SIG-M5 (cell line): ENCODE measurements around the gene RGS12.
A peak's percentile ranks its signal among the peaks of the same experiment; 100 is the strongest.

Source experiments
- DNase-seq: peaks from one replicate; lab custom pipeline; 2025; lab: John Stamatoyannopoulos, UW

Gene RGS12

GRCh38 chr4:3292571-3293400, at the start of gene RGS12:
Gene RGS12 (plus strand): TSS chr4:3293021. CDS start chr4:3316171, 23,150 bp downstream.
- peak; percentile 11 for DNase-seq

- no peak for DNase-seq
These were observed 49.6 kb upstream of the RGS12 start for GRCh38 chr4:3243136-3243780.

GRCh38 chr4:3244002-3244401, 48.8 kb upstream of the RGS12 start:
- no peak for DNase-seq

GRCh38 chr4:3244747-3245146, 48.1 kb upstream of the RGS12 start:
- DNase-seq: no peak

- DNase-seq: no peak
These were observed 47.1 kb upstream of the RGS12 start for GRCh38 chr4:3245676-3246075.

- DNase-seq: no peak
These were observed 46.1 kb upstream of the RGS12 start for GRCh38 chr4:3246458-3247398.

GRCh38 chr4:3247399-3248177, 45.2 kb upstream of the RGS12 start:
- no peak for DNase-seq

GRCh38 chr4:3248178-3248480, 44.7 kb upstream of the RGS12 start:
- DNase-seq: no peak

GRCh38 chr4:3248811-3249661, 43.8 kb upstream of the RGS12 start, which contains the start of gene MSANTD1:
Gene MSANTD1 (plus strand): TSS chr4:3249159. CDS start chr4:3249223, 64 bp downstream.
- DNase-seq: no peak

- no peak for DNase-seq
These were observed 42.9 kb upstream of the RGS12 start for GRCh38 chr4:3249711-3250437.

GRCh38 chr4:3250438-3250955, 42.3 kb upstream of the RGS12 start:
- no peak for DNase-seq

- DNase-seq: no peak
These were observed 41.7 kb upstream of the RGS12 start for GRCh38 chr4:3250956-3251690.

- DNase-seq: no peak
These were observed 40.9 kb upstream of the RGS12 start for GRCh38 chr4:3251691-3252479.

- DNase-seq: no peak
These were observed 40.4 kb upstream of the RGS12 start for GRCh38 chr4:3252480-3252828.

- DNase-seq: no peak
These were observed 39.8 kb upstream of the RGS12 start for GRCh38 chr4:3252831-3253641.

GRCh38 chr4:3253808-3254207, 39.0 kb upstream of the RGS12 start:
- DNase-seq: no peak

- no peak for DNase-seq
These were observed 38.3 kb upstream of the RGS12 start for GRCh38 chr4:3254302-3255131.
